Lung (tissue), 12 donors: ENCODE measurements around the gene IL4R. TPM values are rescaled to one million over a fixed set of nuclear protein-coding genes. Genes with fewer than 3 reads are reported as not detected.

Experiments
- ATAC-seq: fragments of 200-7000 bp; cut with Tn5 transposase; one replicate; pipeline ENCODE4 v1.9.1; 2020; ENCODE audit warnings: moderate number of reproducible peaks; ENCODE audit not compliant: insufficient read depth, low FRiP score
- DNase-seq, 3 donors: peaks; one replicate each; pipeline ENCODE4 v3.0.0-alpha.2; 2013 to 2017
- H3K27ac ChIP-seq, 2 donors: one replicate each; pipeline ENCODE4 v1.5.1; 2013; ENCODE audit warnings: mild to moderate bottlenecking in 2 of 2, moderate library complexity in 2 of 2, control low read depth in 1 of 2, inconsistent platforms in 1 of 2, low read depth in 1 of 2, low read length in 1 of 2
- H3K27me3 ChIP-seq, 3 donors: one replicate each; pipeline ENCODE4 v1.5.1; 2013; ENCODE audit warnings: low read length in 2 of 3; ENCODE audit not compliant: control insufficient read depth in 3 of 3, insufficient read depth in 3 of 3
- H3K36me3 ChIP-seq, 4 donors: one replicate each; pipeline ENCODE4 v1.5.1; 2013; ENCODE audit warnings: low read length in 4 of 4, mild to moderate bottlenecking in 1 of 4, moderate library complexity in 1 of 4; ENCODE audit not compliant: control insufficient read depth in 4 of 4, insufficient read depth in 4 of 4
- H3K4me1 ChIP-seq, 5 donors: one replicate each; pipeline ENCODE4 v1.5.1; 2013; ENCODE audit warnings: low read length in 5 of 5, mild to moderate bottlenecking in 2 of 5, moderate library complexity in 1 of 5; ENCODE audit not compliant: control insufficient read depth in 5 of 5, insufficient read depth in 5 of 5
- H3K4me3 ChIP-seq: one replicate; pipeline ENCODE4 v1.5.1; 2013; ENCODE audit warnings: mild to moderate bottlenecking, control low read depth, moderate library complexity
- H3K9ac ChIP-seq, 2 donors: one replicate each; pipeline ENCODE4 v1.5.1; 2013; ENCODE audit warnings: low read length in 2 of 2, control low read depth in 1 of 2; ENCODE audit not compliant: insufficient read depth in 1 of 2
- H3K9me3 ChIP-seq, 4 donors: one replicate each; pipeline ENCODE4 v1.5.1; 2013; ENCODE audit warnings: low read length in 3 of 4, mild to moderate bottlenecking in 1 of 4, moderate library complexity in 1 of 4; ENCODE audit not compliant: control insufficient read depth in 4 of 4, insufficient read depth in 3 of 4
- WGBS, 2 donors: extraction: QIAGEN DNeasy Blood & Tissue Kit; methylation state at CpG; one replicate each; pipeline ENCODE4 v1.1.7; 2013; 5-methylcytosine and 5-hydroxymethylcytosine counted together
- polyA plus RNA-seq, 2 donors: library from polyadenylated mRNA; stranded (reverse); fragments of 200-250 nt; gene quantifications; one replicate each; pipeline ENCODE4 v1.2.1, GENCODE V29; 2013
- total RNA-seq, 2 donors: library from RNA; depleted of rRNA in 1 of 2; stranded (reverse); fragments of >200 nt in 1 of 2; gene quantifications; one replicate each; pipeline ENCODE4 v1.2.1, GENCODE V29; 2014 to 2021
- TF ChIP-seq, protein P1 (sequence below): IDR thresholded peaks from 2 replicates; pipeline ENCODE4 v1.5.1; 2012; ENCODE audit warnings: mild to moderate bottlenecking; ENCODE audit errors: control extremely low read depth, extremely low read depth
- donor health status: control.
- donor health status: control.
- donor health status: Bipolar disorder and iron deficiency.
- donor health status: healthy.
- donor health status: DM: yes; HTN: yes; CAD: no.

IL4R gene
- total and polyA plus RNA-seq, 4 donors, result 61.3 to 175 (median 114) TPM

- peaks cover 0 to 72% (median 44%) of the 10 kb centered on the region in 4 donors for H3K36me3 ChIP-seq
- no peaks in the 10 kb centered on the region for H3K27me3 ChIP-seq
- H3K27ac ChIP-seq, result peak overlapping the region in 1 of 2 donors; percentile 28
- WGBS, 2 donors, result 57 to 72% methylated on average over 9 of the region's 9 CpGs
- TF ChIP-seq, protein P1, sequence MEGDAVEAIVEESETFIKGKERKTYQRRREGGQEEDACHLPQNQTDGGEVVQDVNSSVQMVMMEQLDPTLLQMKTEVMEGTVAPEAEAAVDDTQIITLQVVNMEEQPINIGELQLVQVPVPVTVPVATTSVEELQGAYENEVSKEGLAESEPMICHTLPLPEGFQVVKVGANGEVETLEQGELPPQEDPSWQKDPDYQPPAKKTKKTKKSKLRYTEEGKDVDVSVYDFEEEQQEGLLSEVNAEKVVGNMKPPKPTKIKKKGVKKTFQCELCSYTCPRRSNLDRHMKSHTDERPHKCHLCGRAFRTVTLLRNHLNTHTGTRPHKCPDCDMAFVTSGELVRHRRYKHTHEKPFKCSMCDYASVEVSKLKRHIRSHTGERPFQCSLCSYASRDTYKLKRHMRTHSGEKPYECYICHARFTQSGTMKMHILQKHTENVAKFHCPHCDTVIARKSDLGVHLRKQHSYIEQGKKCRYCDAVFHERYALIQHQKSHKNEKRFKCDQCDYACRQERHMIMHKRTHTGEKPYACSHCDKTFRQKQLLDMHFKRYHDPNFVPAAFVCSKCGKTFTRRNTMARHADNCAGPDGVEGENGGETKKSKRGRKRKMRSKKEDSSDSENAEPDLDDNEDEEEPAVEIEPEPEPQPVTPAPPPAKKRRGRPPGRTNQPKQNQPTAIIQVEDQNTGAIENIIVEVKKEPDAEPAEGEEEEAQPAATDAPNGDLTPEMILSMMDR, result no peak
- no peak overlapping the region for H3K4me3 ChIP-seq
- peaks cover 0 to 5% (median 0%) of the 10 kb centered on the region in 5 donors for H3K4me1 ChIP-seq
- no peak overlapping the region for H3K9ac ChIP-seq
- DNase-seq (no peak), ATAC-seq (no peak)
- H3K9me3 ChIP-seq, result peaks cover 0 to 4% (median under 1%) of the 10 kb centered on the region in 4 donors
These were observed 34.3 kb downstream of the IL4R start for GRCh38 chr16:27347930-27348685.

GRCh38 chr16:27349276-27349675 lies 35.5 kb downstream of the IL4R start:
- no peak overlapping the region for H3K9ac ChIP-seq
- no peak overlapping the region for H3K4me3 ChIP-seq
- peaks cover 0 to 5% (median 0%) of the 10 kb centered on the region in 5 donors for H3K4me1 ChIP-seq
- peaks cover 0 to 4% (median under 1%) of the 10 kb centered on the region in 4 donors for H3K9me3 ChIP-seq
- no peak for DNase-seq
- no peak overlapping the region for H3K27ac ChIP-seq
- WGBS, 2 donors, result 98 to 99% methylated on average over 3 of the region's 3 CpGs
- no peaks in the 10 kb centered on the region for H3K27me3 ChIP-seq
- TF ChIP-seq, protein P1, result no peak
- peaks cover 0 to 76% (median 43%) of the 10 kb centered on the region in 4 donors for H3K36me3 ChIP-seq
- no peak for ATAC-seq

GRCh38 chr16:27350006-27350405 lies 36.2 kb downstream of the IL4R start:
- ATAC-seq (no peak), DNase-seq (no peak)
- H3K27me3 ChIP-seq, result no peaks in the 10 kb centered on the region
- no peak overlapping the region for H3K9ac ChIP-seq
- H3K4me1 ChIP-seq, result peaks cover 0 to 5% (median 0%) of the 10 kb centered on the region in 5 donors
- H3K4me3 ChIP-seq, result no peak overlapping the region
- WGBS, 2 donors, result 86 to 95% methylated on average over 3 of the region's 3 CpGs
- peaks cover 0 to 75% (median 42%) of the 10 kb centered on the region in 4 donors for H3K36me3 ChIP-seq
- H3K9me3 ChIP-seq, result peaks cover 0 to 4% (median under 1%) of the 10 kb centered on the region in 4 donors
- no peak overlapping the region for H3K27ac ChIP-seq
- TF ChIP-seq, protein P1, result no peak
